ENCODE results near the gene STOX2. TPM values are rescaled to one million over a fixed set of nuclear protein-coding genes. Genes with fewer than 3 reads are reported as not detected.

STOX2 gene
- total RNA-seq, 1 donor from 2014 or later: 2.5 TPM

DNA sequence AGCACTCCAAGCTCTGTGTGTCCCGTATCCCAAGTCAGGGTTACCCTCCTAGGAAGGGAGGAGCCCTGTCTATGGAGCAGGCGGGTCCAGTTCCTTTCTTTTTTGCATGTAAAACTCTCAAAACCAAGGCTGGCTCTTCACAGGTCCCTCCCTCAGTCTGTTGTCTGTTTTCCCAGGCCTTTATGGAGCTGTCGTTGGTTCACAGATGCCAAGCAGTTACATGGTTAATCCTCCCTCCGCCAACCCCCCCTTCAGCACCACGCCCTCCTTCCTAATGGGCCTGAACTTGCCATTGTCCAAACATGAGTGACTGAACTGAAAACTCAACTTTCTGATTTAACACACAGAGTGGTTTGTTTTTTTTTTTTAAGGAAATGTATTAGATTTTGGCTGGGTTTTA, 148.3 kb downstream of the STOX2 start:
- Histone ChIP-seq H3K36me3 (ENCODE audit: insufficient read depth, low read length) (no peaks in the 10 kb centered on the region), H3K4me1 (ENCODE audit: insufficient read depth, low read length) (no peaks in the 10 kb centered on the region), H3K4me2 (ENCODE audit: low read length) (no peak overlapping the region), H4K20me1 (ENCODE audit: insufficient read depth, low read length) (no peaks in the 10 kb centered on the region), H3K27ac (ENCODE audit: low read depth, low read length) (no peak overlapping the region), H3K27me3 (ENCODE audit: insufficient read depth, low read length) (no peaks in the 10 kb centered on the region), H3K9ac (ENCODE audit: low read length) (no peak overlapping the region), H3K79me2 (ENCODE audit: insufficient read depth, low read length) (no peaks in the 10 kb centered on the region), H3K4me3 (ENCODE audit: insufficient read depth, low read depth, low read length) (no peak overlapping the region), H2AFZ (ENCODE audit: low read depth, low read length) (no peak overlapping the region), H3K9me3 (ENCODE audit: insufficient read depth, low read depth, low read length) (peaks cover 5% of the 10 kb centered on the region)
- TF ChIP-seq, protein P1, sequence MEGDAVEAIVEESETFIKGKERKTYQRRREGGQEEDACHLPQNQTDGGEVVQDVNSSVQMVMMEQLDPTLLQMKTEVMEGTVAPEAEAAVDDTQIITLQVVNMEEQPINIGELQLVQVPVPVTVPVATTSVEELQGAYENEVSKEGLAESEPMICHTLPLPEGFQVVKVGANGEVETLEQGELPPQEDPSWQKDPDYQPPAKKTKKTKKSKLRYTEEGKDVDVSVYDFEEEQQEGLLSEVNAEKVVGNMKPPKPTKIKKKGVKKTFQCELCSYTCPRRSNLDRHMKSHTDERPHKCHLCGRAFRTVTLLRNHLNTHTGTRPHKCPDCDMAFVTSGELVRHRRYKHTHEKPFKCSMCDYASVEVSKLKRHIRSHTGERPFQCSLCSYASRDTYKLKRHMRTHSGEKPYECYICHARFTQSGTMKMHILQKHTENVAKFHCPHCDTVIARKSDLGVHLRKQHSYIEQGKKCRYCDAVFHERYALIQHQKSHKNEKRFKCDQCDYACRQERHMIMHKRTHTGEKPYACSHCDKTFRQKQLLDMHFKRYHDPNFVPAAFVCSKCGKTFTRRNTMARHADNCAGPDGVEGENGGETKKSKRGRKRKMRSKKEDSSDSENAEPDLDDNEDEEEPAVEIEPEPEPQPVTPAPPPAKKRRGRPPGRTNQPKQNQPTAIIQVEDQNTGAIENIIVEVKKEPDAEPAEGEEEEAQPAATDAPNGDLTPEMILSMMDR (IDR thresholded peaks at IDR 0.05; ENCODE audit: insufficient read depth, low read depth, low read length): no peak
- TF ChIP-seq EZH2 (IDR thresholded peaks at IDR 0.05; ENCODE audit: insufficient read depth, low read length): no peak
- Mint-ChIP-seq H3K36me3 (ENCODE audit: low read depth, unreplicated experiment) (peaks cover 1% of the 10 kb centered on the region), H3K9me3 (ENCODE audit: unreplicated experiment) (peaks cover 1% of the 10 kb centered on the region), H3K4me3 (ENCODE audit: unreplicated experiment) (no peak overlapping the region), H3K27ac (ENCODE audit: unreplicated experiment) (no peak overlapping the region), H3K27me3 (ENCODE audit: low read depth, unreplicated experiment) (peaks cover 2% of the 10 kb centered on the region), H3K4me1 (ENCODE audit: low read depth, unreplicated experiment) (no peaks in the 10 kb centered on the region)
- FAIRE-seq (no peak), DNase-seq (ENCODE audit: low read depth) (no peak)

DNA sequence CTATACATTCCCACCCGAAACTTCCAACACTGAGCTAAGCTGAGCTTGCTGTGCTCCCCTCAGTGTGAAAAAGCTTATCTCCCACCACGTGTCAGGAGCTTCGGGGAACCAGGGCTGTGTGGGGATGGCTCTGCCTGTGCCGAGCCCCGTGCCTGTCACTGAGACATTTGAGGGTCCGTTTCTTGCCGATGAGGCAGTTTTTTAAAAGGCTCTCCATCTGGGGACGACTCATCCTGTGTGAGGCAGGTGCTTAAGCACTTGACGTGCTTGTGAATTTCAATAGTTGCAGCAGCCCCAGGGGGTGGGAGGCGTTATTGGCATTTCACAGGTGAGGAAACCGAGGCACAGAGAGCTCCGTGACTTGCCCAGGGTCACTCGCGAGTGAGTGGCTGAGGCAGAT, 151.8 kb downstream of the STOX2 start:
- Histone ChIP-seq H3K4me2 (ENCODE audit: low read length) (no peak overlapping the region), H3K4me3 (ENCODE audit: insufficient read depth, low read depth, low read length) (no peak overlapping the region), H3K9me3 (ENCODE audit: insufficient read depth, low read depth, low read length) (no peaks in the 10 kb centered on the region), H3K36me3 (ENCODE audit: insufficient read depth, low read length) (no peaks in the 10 kb centered on the region), H3K9ac (ENCODE audit: low read length) (no peak overlapping the region), H3K27ac (ENCODE audit: low read depth, low read length) (no peak overlapping the region), H4K20me1 (ENCODE audit: insufficient read depth, low read length) (no peaks in the 10 kb centered on the region), H3K27me3 (ENCODE audit: insufficient read depth, low read length) (no peaks in the 10 kb centered on the region), H3K79me2 (ENCODE audit: insufficient read depth, low read length) (no peaks in the 10 kb centered on the region), H3K4me1 (ENCODE audit: insufficient read depth, low read length) (no peaks in the 10 kb centered on the region), H2AFZ (ENCODE audit: low read depth, low read length) (no peak overlapping the region)
- peaks cover 2% of the 10 kb centered on the region for H3K9me3 Mint-ChIP-seq (ENCODE audit: unreplicated experiment)
- H3K4me3 Mint-ChIP-seq (ENCODE audit: unreplicated experiment): no peak overlapping the region
- no peak overlapping the region for H3K27ac Mint-ChIP-seq (ENCODE audit: unreplicated experiment)
- TF ChIP-seq, protein P1 (IDR thresholded peaks at IDR 0.05; ENCODE audit: insufficient read depth, low read depth, low read length): no peak
- no peak for TF ChIP-seq EZH2 (IDR thresholded peaks at IDR 0.05; ENCODE audit: insufficient read depth, low read length)
- H3K4me1 Mint-ChIP-seq (ENCODE audit: low read depth, unreplicated experiment): no peaks in the 10 kb centered on the region
- DNase-seq (ENCODE audit: low read depth): no peak
- no peak for FAIRE-seq
- peaks cover 2% of the 10 kb centered on the region for H3K27me3 Mint-ChIP-seq (ENCODE audit: low read depth, unreplicated experiment)
- peaks cover 1% of the 10 kb centered on the region for H3K36me3 Mint-ChIP-seq (ENCODE audit: low read depth, unreplicated experiment)

DNA sequence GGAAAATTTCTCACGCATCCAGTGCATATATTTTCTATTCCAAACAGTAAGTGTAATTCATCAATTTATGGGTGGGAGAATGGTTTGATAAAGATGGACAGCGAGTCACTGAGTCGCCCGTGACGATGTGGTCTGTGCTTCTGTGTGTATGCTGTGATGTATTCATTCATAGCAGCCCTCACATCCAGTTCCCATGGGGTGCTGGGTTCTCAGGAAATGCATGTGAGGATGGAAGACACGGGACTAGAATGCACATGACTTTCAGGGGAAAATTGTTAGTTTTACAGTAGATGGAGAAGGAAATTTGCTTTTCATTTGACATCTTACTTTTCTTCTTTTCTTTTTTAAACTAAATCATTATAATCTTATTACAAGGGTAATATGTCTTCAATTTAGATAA, 152.9 kb downstream of the STOX2 start:
- Histone ChIP-seq H3K36me3 (ENCODE audit: insufficient read depth, low read length) (no peaks in the 10 kb centered on the region), H3K9ac (ENCODE audit: low read length) (no peak overlapping the region), H3K4me1 (ENCODE audit: insufficient read depth, low read length) (no peaks in the 10 kb centered on the region), H3K27me3 (ENCODE audit: insufficient read depth, low read length) (no peaks in the 10 kb centered on the region), H3K4me3 (ENCODE audit: insufficient read depth, low read depth, low read length) (no peak overlapping the region), H3K79me2 (ENCODE audit: insufficient read depth, low read length) (no peaks in the 10 kb centered on the region), H2AFZ (ENCODE audit: low read depth, low read length) (no peak overlapping the region), H3K9me3 (ENCODE audit: insufficient read depth, low read depth, low read length) (no peaks in the 10 kb centered on the region), H3K27ac (ENCODE audit: low read depth, low read length) (no peak overlapping the region), H3K4me2 (ENCODE audit: low read length) (no peak overlapping the region), H4K20me1 (ENCODE audit: insufficient read depth, low read length) (no peaks in the 10 kb centered on the region)
- H3K4me1 Mint-ChIP-seq (ENCODE audit: low read depth, unreplicated experiment): no peaks in the 10 kb centered on the region
- DNase-seq (ENCODE audit: low read depth): no peak
- H3K4me3 Mint-ChIP-seq (ENCODE audit: unreplicated experiment): no peak overlapping the region
- no peaks in the 10 kb centered on the region for H3K36me3 Mint-ChIP-seq (ENCODE audit: low read depth, unreplicated experiment)
- no peak for FAIRE-seq
- no peak overlapping the region for H3K27ac Mint-ChIP-seq (ENCODE audit: unreplicated experiment)
- TF ChIP-seq, protein P1 (IDR thresholded peaks at IDR 0.05; ENCODE audit: insufficient read depth, low read depth, low read length): no peak
- no peak for TF ChIP-seq EZH2 (IDR thresholded peaks at IDR 0.05; ENCODE audit: insufficient read depth, low read length)
- H3K27me3 Mint-ChIP-seq (ENCODE audit: low read depth, unreplicated experiment): peaks cover 2% of the 10 kb centered on the region
- H3K9me3 Mint-ChIP-seq (ENCODE audit: unreplicated experiment): peaks cover 2% of the 10 kb centered on the region
